K562 (cell line): ENCODE data around the gene WRAP53. TPM values are rescaled to one million over a fixed set of nuclear protein-coding genes. Genes with fewer than 3 reads are reported as not detected.

Source experiments
- ATAC-seq: fragments of 200-7000 bp; cut with Tn5 transposase; 3 replicates; pipeline ENCODE4 v1.9.1; 2020; ENCODE audit warnings: moderate library complexity
- BruUV-seq: library from RNA; stranded (reverse); fragments of 400-500 nt; replicated peaks from 2 replicates; lab custom pipeline; 2021; lab: Mats Ljungman, UMichigan
- CTCF ChIA-PET: fragments of 300-600 bp; formaldehyde crosslinking; extraction: SDS; loops from one replicate; lab custom pipeline; 2021; ENCODE audit warnings: low intra/inter-chr PET ratio; lab: Yijun Ruan, JAX
- POLR2A ChIA-PET: fragments of 300-600, 350-650 bp; sonication (Branson Sonifier 250); formaldehyde crosslinking; extraction: SDS; loops from one replicate; lab custom pipeline; 2021; ENCODE audit warnings: antibody characterized with exemption, inconsistent platforms; lab: Yijun Ruan, JAX
- DNase-seq, 4 experiments: peaks; one replicate each; pipeline versions ENCODE4 v3.0.0 to v3.0.0-alpha.2; 2011 to 2018; ENCODE audit warnings: low spot score in 3 of 4, mixed read lengths in 3 of 4; ENCODE audit errors: extremely low read depth in 1 of 4
- FAIRE-seq: peaks from 2 replicates; lab custom pipeline; 2011; peaks lifted over from hg19 to GRCh38; lab: Jason Lieb, UNC
- H2AFZ ChIP-seq: 2 replicates; pipeline ENCODE4 v1.6.0; 2011; ENCODE audit warnings: low read depth, low read length, control low read depth, inconsistent platforms
- H3K27ac ChIP-seq: fragments of 200-600 bp; 3 replicates; pipeline ENCODE4 v1.8.0; 2011; ENCODE audit warnings: low read depth, mild to moderate bottlenecking, control low read depth, inconsistent platforms, low read length, moderate library complexity, mixed read lengths; ENCODE audit errors: extremely low read depth
- H3K27me3 ChIP-seq, 2 experiments: fragments of 300-600 bp in 1 of 2; 2 replicates in 1 of 2; 3 replicates in 1 of 2; pipeline versions ENCODE4 v1.6.0 to v1.8.0; 2011; ENCODE audit warnings: inconsistent platforms in 2 of 2, low read length in 2 of 2, mild to moderate bottlenecking in 1 of 2, mixed read lengths in 1 of 2, moderate library complexity in 1 of 2; ENCODE audit not compliant: control insufficient read depth in 2 of 2, insufficient read depth in 2 of 2
- H3K36me3 ChIP-seq: fragments of 300-600 bp; 3 replicates; pipeline ENCODE4 v1.8.0; 2011; ENCODE audit warnings: mild to moderate bottlenecking, low read length, inconsistent platforms; ENCODE audit not compliant: control insufficient read depth, insufficient read depth
- H3K4me1 ChIP-seq, 2 experiments: fragments of 200-600 bp in 1 of 2; replicated peaks in 1 of 2; 2 replicates in 1 of 2; 3 replicates in 1 of 2; pipeline versions ENCODE4 v1.5.1 to v1.8.0; 2011; ENCODE audit warnings: inconsistent platforms in 2 of 2, low read length in 2 of 2, mild to moderate bottlenecking in 1 of 2, mixed read lengths in 1 of 2, moderate library complexity in 1 of 2; ENCODE audit not compliant: control insufficient read depth in 2 of 2, insufficient read depth in 2 of 2
- H3K4me2 ChIP-seq: 2 replicates; pipeline ENCODE4 v1.6.1; 2011; ENCODE audit warnings: low read length, control low read depth, inconsistent platforms, mixed read lengths; ENCODE audit not compliant: insufficient read depth
- H3K4me3 ChIP-seq: fragments of 200-600 bp; sonication (generic), shearing (Covaris generic); 2 replicates; pipeline ENCODE4 v1.5.1; 2016; ENCODE audit warnings: control low read depth, inconsistent platforms
- H3K79me2 ChIP-seq: fragments of 200-600 bp; 3 replicates; pipeline ENCODE4 v1.8.0; 2011; ENCODE audit warnings: low read length, inconsistent platforms; ENCODE audit not compliant: control insufficient read depth, insufficient read depth
- H3K9ac ChIP-seq, 2 experiments: 2 replicates each; pipeline versions ENCODE4 v1.6.0 to v1.6.1; 2011; ENCODE audit warnings: low read depth in 2 of 2, low read length in 2 of 2, control low read depth in 1 of 2, inconsistent platforms in 1 of 2, mild to moderate bottlenecking in 1 of 2, mixed read lengths in 1 of 2; ENCODE audit not compliant: insufficient read depth in 1 of 2
- H3K9me1 ChIP-seq: one replicate; pipeline ENCODE4 v1.6.0; 2011; ENCODE audit warnings: inconsistent platforms, mild to moderate bottlenecking, low read length, moderate library complexity; ENCODE audit not compliant: control insufficient read depth, insufficient read depth
- H3K9me3 ChIP-seq: replicated peaks from 2 replicates; pipeline ENCODE4 v1.5.1; 2011; ENCODE audit warnings: low read depth, low read length, inconsistent platforms; ENCODE audit not compliant: control insufficient read depth, insufficient read depth
- H4K20me1 ChIP-seq: replicated peaks from 2 replicates; pipeline ENCODE4 v1.6.1; 2011; ENCODE audit warnings: low read length, inconsistent platforms, mixed read lengths; ENCODE audit not compliant: control insufficient read depth, insufficient read depth
- HNRNPLL ChIP-seq: fragments of 200-400 bp; formaldehyde crosslinking; IDR thresholded peaks from 2 replicates; pipeline ENCODE4 v1.6.1; 2017; ENCODE audit warnings: low read length, low read depth, mild to moderate bottlenecking; ENCODE audit not compliant: poor library complexity, severe bottlenecking
- WGBS: fragments of 100-300 bp; shearing (Covaris generic); methylation state at CpG from one replicate; pipeline ENCODE4 v1.1.6; 2016; ENCODE audit warnings: low coverage, mixed read lengths; ENCODE audit not compliant: insufficient coverage; ENCODE audit errors: missing lambda C conversion rate; 5-methylcytosine and 5-hydroxymethylcytosine counted together
- in situ Hi-C: fragments of 300-500 bp; cut with MboI; formaldehyde crosslinking; loops from 4 replicates; pipeline ENCODE4 v1.15.0; 2018; ENCODE audit warnings: inconsistent platforms, mixed read lengths
- intact Hi-C: fragments of 100-400 bp; cut with micrococcal nuclease; formaldehyde crosslinking; loops from 2 replicates; pipeline ENCODE4 v1.14.2; 2022
- polyA plus RNA-seq, 8 experiments: library from polyadenylated mRNA; depleted of rRNA in 4 of 8; stranded (reverse) in 5 of 8; unstranded in 3 of 8; fragments of >200 nt; fragmentation: Nextera tagmentation in 2 of 8; fragmentation: Illumina TruSeq in 1 of 8; extraction: Ambion mirVana in 2 of 8; extraction: Trizol in 1 of 8; gene quantifications; 2 replicates each; pipeline versions ENCODE4 v1.2.1 to v1.2.3, GENCODE V29; 2011 to 2014; ENCODE audit warnings: inconsistent platforms in 1 of 8, missing spikeins in 1 of 8
- total RNA-seq, 7 experiments: library from RNA; depleted of rRNA in 6 of 7; stranded (reverse); fragments of >200 nt in 6 of 7; fragmentation: Illumina TruSeq in 2 of 7; extraction: Trizol in 2 of 7; gene quantifications; 2 replicates each; pipeline versions ENCODE4 v1.2.1 to v1.2.3, GENCODE V29; 2011 to 2021; ENCODE audit warnings: low replicate concordance in 1 of 7
- TF ChIP-seq, protein P1 (sequence below), 3 experiments: IDR thresholded peaks in 2 of 3; conservative IDR thresholded peaks in 1 of 3; 2 replicates each; pipeline ENCODE4 v1.5.1; 2011 to 2012; ENCODE audit warnings: low read length in 3 of 3, mild to moderate bottlenecking in 3 of 3, control low read depth in 2 of 3, improper control_type of control experiment in 1 of 3, inconsistent platforms in 1 of 3, low read depth in 1 of 3, mixed read lengths in 1 of 3, moderate library complexity in 1 of 3; ENCODE audit not compliant: insufficient read depth in 2 of 3
- TF ChIP-seq, protein P2 (sequence below), 2 experiments: fragments of 450-650 bp; IDR thresholded peaks; 2 replicates each; pipeline ENCODE4 v1.6.1; 2018; ENCODE audit warnings: mild to moderate bottlenecking in 2 of 2, low read depth in 1 of 2; ENCODE audit not compliant: partially characterized antibody in 2 of 2
- TF ChIP-seq, protein P3 (sequence below): fragments of 250-450 bp; sonication (Bioruptor Pico); IDR thresholded peaks from 2 replicates; pipeline ENCODE4 v1.8.0; 2021; ENCODE audit warnings: borderline replicate concordance, mild to moderate bottlenecking, moderate library complexity; ENCODE audit not compliant: poor library complexity, severe bottlenecking

Gene WRAP53
- total and polyA plus RNA-seq, 9 of the 15 experiments (the other 6 are each of a cell fraction or from before 2014, with no cell fraction given), result 0.72 to 18.2 (median 13.4) TPM

DNA sequence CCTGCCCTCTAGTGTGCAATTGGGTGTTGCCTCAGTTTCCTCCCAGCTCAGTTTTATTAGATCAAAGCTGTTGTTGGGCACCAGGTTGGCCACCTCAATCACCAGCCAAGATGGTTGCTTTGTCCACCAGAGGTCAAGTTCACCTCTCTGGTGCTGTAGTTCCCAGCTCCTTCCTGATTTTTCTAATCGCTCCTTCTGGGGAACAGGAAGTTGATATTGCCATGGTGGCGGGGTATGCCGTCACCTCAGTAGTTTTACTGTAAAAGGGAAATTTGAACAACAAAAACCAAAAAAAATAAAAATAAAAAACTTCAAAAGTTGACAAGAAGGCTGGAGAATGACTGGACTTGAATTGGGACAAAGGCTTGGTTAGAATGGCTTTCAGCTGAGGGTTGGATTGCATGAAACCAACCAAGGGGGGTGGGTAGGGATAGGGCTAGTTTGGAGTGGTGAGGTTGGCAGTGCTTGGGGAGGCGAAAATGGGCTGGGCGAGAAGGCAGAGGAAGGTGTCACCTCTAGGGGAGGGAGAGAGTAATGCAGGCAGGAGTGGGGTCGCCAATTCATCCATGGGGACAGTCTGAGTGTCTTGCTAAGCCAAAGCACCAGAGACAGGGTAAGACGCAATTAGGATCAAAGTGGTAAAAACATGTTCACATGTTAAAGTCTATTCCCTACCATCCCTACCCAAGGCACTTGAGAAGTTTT is 22.9 kb downstream of the WRAP53 start:
- TF ChIP-seq HNRNPLL, result no peak
- TF ChIP-seq, protein P1, sequence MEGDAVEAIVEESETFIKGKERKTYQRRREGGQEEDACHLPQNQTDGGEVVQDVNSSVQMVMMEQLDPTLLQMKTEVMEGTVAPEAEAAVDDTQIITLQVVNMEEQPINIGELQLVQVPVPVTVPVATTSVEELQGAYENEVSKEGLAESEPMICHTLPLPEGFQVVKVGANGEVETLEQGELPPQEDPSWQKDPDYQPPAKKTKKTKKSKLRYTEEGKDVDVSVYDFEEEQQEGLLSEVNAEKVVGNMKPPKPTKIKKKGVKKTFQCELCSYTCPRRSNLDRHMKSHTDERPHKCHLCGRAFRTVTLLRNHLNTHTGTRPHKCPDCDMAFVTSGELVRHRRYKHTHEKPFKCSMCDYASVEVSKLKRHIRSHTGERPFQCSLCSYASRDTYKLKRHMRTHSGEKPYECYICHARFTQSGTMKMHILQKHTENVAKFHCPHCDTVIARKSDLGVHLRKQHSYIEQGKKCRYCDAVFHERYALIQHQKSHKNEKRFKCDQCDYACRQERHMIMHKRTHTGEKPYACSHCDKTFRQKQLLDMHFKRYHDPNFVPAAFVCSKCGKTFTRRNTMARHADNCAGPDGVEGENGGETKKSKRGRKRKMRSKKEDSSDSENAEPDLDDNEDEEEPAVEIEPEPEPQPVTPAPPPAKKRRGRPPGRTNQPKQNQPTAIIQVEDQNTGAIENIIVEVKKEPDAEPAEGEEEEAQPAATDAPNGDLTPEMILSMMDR (IDR thresholded peaks at IDR 0.05 in 2 of 3, conservative IDR thresholded peaks at IDR 0.05 in 1 of 3; ENCODE audit: insufficient read depth in 2 of 3, low read depth in 1 of 3, low read length in 3 of 3), result peak; percentile 6 to 39 (median 31); a peak in 1 of 6 replicates
- TF ChIP-seq, protein P2, sequence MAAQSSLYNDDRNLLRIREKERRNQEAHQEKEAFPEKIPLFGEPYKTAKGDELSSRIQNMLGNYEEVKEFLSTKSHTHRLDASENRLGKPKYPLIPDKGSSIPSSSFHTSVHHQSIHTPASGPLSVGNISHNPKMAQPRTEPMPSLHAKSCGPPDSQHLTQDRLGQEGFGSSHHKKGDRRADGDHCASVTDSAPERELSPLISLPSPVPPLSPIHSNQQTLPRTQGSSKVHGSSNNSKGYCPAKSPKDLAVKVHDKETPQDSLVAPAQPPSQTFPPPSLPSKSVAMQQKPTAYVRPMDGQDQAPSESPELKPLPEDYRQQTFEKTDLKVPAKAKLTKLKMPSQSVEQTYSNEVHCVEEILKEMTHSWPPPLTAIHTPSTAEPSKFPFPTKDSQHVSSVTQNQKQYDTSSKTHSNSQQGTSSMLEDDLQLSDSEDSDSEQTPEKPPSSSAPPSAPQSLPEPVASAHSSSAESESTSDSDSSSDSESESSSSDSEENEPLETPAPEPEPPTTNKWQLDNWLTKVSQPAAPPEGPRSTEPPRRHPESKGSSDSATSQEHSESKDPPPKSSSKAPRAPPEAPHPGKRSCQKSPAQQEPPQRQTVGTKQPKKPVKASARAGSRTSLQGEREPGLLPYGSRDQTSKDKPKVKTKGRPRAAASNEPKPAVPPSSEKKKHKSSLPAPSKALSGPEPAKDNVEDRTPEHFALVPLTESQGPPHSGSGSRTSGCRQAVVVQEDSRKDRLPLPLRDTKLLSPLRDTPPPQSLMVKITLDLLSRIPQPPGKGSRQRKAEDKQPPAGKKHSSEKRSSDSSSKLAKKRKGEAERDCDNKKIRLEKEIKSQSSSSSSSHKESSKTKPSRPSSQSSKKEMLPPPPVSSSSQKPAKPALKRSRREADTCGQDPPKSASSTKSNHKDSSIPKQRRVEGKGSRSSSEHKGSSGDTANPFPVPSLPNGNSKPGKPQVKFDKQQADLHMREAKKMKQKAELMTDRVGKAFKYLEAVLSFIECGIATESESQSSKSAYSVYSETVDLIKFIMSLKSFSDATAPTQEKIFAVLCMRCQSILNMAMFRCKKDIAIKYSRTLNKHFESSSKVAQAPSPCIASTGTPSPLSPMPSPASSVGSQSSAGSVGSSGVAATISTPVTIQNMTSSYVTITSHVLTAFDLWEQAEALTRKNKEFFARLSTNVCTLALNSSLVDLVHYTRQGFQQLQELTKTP (IDR thresholded peaks at IDR 0.05; ENCODE audit: low read depth in 1 of 2, partially characterized antibody in 2 of 2), result no peak
- TF ChIP-seq, protein P3, sequence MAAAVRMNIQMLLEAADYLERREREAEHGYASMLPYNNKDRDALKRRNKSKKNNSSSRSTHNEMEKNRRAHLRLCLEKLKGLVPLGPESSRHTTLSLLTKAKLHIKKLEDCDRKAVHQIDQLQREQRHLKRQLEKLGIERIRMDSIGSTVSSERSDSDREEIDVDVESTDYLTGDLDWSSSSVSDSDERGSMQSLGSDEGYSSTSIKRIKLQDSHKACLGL (CRISPR knock-in tag), result no peak
- DNase-seq (peak in 2 of 4 experiments; percentile 51 to 52), FAIRE-seq (no peak), ATAC-seq (peak; percentile 71; the same call in 2 of the 3 replicates)
- in situ Hi-C loops (no loop called here), intact Hi-C loops (no loop called here)
- Histone ChIP-seq H3K79me2 (no peaks in the 10 kb centered on the region), H3K27me3 (peaks cover 4 to 58% of the 10 kb centered on the region in 2 experiments; a peak in 4 of 5 replicates), H3K4me3 (no peak overlapping the region), H3K36me3 (no peaks in the 10 kb centered on the region), H3K9ac (no peak overlapping the region), H3K27ac (no peak overlapping the region), H3K4me2 (no peak overlapping the region), H3K9me3 (no peaks in the 10 kb centered on the region), H4K20me1 (no peaks in the 10 kb centered on the region), H3K9me1 (no peaks in the 10 kb centered on the region), H2AFZ (no peak overlapping the region), H3K4me1 (peaks cover 0 to under 1% of the 10 kb centered on the region in 2 experiments; a peak in 1 of 5 replicates)
- no TSS peak for BruUV-seq
- WGBS, result 37% methylated on average over 7 of the region's 7 CpGs
- ChIA-PET POLR2A (interaction anchor here (0.8 kb wide), 1 partner anchor 12 kb away, joined by 3 read pairs; no protein-coding TSS in a partner anchor), CTCF (no interaction called here)
